DOHH2 (cell line): ENCODE data around the gene DEAF1.

Source experiments
- CTCF ChIP-seq: fragments of 200-600 bp; sonication (generic); IDR thresholded peaks from one replicate; pipeline ENCODE4 v1.5.1; 2014; ENCODE audit warnings: antibody characterized with exemption, mild to moderate bottlenecking, low read depth, low read length; ENCODE audit not compliant: poor library complexity, severe bottlenecking
- EZH2phosphoT487 ChIP-seq: fragments of 200-600 bp; sonication (generic); IDR thresholded peaks from 2 replicates; pipeline ENCODE4 v1.6.1; 2017; ENCODE audit warnings: borderline replicate concordance, mild to moderate bottlenecking, antibody characterized with exemption, low read length, moderate library complexity, mixed read lengths

- TF ChIP-seq CTCF = no peak
- TF ChIP-seq EZH2phosphoT487 = no peak
Measured at GRCh38 chr11:722346-722811, 27.4 kb upstream of the DEAF1 start.
